Spleen (tissue), 11 donors: ENCODE results near the gene WDR33. TPM values are rescaled to one million over a fixed set of nuclear protein-coding genes. Genes with fewer than 3 reads are reported as not detected.

ENCODE experiments used
- DNase-seq: peaks from one replicate; pipeline ENCODE4 v3.0.0-alpha.2; 2020
- H3K27ac ChIP-seq, 8 donors: fragments of 200-600 bp; sonication (generic) in 7 of 8; 1 replicate in 4 of 8; 2 replicates in 4 of 8; pipeline versions ENCODE4 v1.5.0 to v1.8.0; 2016 to 2021; ENCODE audit warnings: inconsistent platforms in 4 of 8, mild to moderate bottlenecking in 4 of 8, moderate library complexity in 1 of 8
- H3K27me3 ChIP-seq, 7 donors: fragments of 200-600 bp; sonication (generic) in 6 of 7; replicated peaks in 1 of 7; 1 replicate in 4 of 7; 2 replicates in 3 of 7; pipeline versions ENCODE4 v1.5.0 to v1.8.0; 2016 to 2021; ENCODE audit warnings: inconsistent platforms in 3 of 7, mild to moderate bottlenecking in 1 of 7
- H3K36me3 ChIP-seq, 6 donors: fragments of 200-600 bp; sonication (generic) in 5 of 6; 1 replicate in 4 of 6; 2 replicates in 2 of 6; pipeline versions ENCODE4 v1.5.0 to v1.8.0; 2016 to 2021; ENCODE audit warnings: inconsistent platforms in 2 of 6
- H3K4me1 ChIP-seq, 6 donors: fragments of 200-600 bp; sonication (generic) in 5 of 6; 1 replicate in 3 of 6; 2 replicates in 3 of 6; pipeline versions ENCODE4 v1.5.0 to v1.8.0; 2016 to 2021; ENCODE audit warnings: inconsistent platforms in 3 of 6
- H3K4me3 ChIP-seq, 8 donors: fragments of 200-600 bp; sonication (generic) in 7 of 8; 1 replicate in 4 of 8; 2 replicates in 4 of 8; pipeline versions ENCODE4 v1.5.0 to v1.8.0; 2016 to 2021; ENCODE audit warnings: inconsistent platforms in 4 of 8, mild to moderate bottlenecking in 4 of 8, moderate library complexity in 2 of 8
- H3K9me3 ChIP-seq, 8 donors: fragments of 200-600 bp; sonication (generic) in 7 of 8; 1 replicate in 4 of 8; 2 replicates in 4 of 8; pipeline versions ENCODE4 v1.5.0 to v1.8.0; 2016 to 2021; ENCODE audit warnings: inconsistent platforms in 4 of 8
- CTCF ChIP-seq, 11 experiments: fragments of 200-600 bp in 7 of 11; fragments of 450-650 bp in 4 of 11; sonication (generic) in 4 of 11; IDR thresholded peaks in 8 of 11; conservative IDR thresholded peaks in 3 of 11; 1 replicate in 7 of 11; 2 replicates in 4 of 11; pipeline versions ENCODE4 v1.4.0 to v1.8.0; 2016 to 2021; ENCODE audit warnings: antibody characterized with exemption in 11 of 11, inconsistent platforms in 4 of 11, mild to moderate bottlenecking in 1 of 11
- POLR2A ChIP-seq, 3 donors: fragments of 450-650 bp; IDR thresholded peaks; one replicate each; pipeline ENCODE4 v1.5.1; 2017; ENCODE audit warnings: antibody characterized with exemption in 3 of 3, mild to moderate bottlenecking in 1 of 3
- POLR2AphosphoS5 ChIP-seq, 3 donors: sonication (generic); formaldehyde crosslinking; IDR thresholded peaks; one replicate each; pipeline ENCODE4 v1.5.1; 2017; ENCODE audit warnings: antibody characterized with exemption in 3 of 3
- WGBS, 5 donors: extraction: QIAGEN DNeasy Blood & Tissue Kit in 3 of 5; methylation state at CpG; one replicate each; pipeline versions ENCODE4 v1.1.5 to v1.1.7; 2013 to 2018; 5-methylcytosine and 5-hydroxymethylcytosine counted together
- intact Hi-C: fragments of 100-400 bp; cut with DNase I; formaldehyde crosslinking; loops from one replicate; pipeline ENCODE4 v1.15.0; 2023; ENCODE audit warnings: low total_unique reads
- polyA plus RNA-seq, 3 donors: library from polyadenylated mRNA; stranded (reverse); fragments of 200-250 nt; gene quantifications; one replicate each; pipeline ENCODE4 v1.2.1, GENCODE V29; 2013
- total RNA-seq, 7 donors: library from RNA; depleted of rRNA in 3 of 7; stranded (reverse); fragments of >200 nt in 3 of 7; fragmentation: NEBNext Ultra II Directional in 4 of 7; extraction: Animal tissue kit (Norgen Biotek cat#: 25700) in 4 of 7; gene quantifications; one replicate each; pipeline versions ENCODE4 v1.1.0 to v1.2.1, GENCODE V29; 2016 to 2021
- donor health status: healthy with polysubstance abuse.
- donor health status: DM: no; HTN: no; CAD: no; lungs with moderate emphysema.
- donor health status: DM: no; HTN: no; CAD: no.
- donor health status: Bipolar disorder and iron deficiency.
- donor health status: healthy.
- donor health status: DM: no; HTN: no; CAD: no.
- donor health status: DM: yes; HTN: yes; CAD: no.

The WDR33 gene
- total and polyA plus RNA-seq, 10 donors, result 15.4 to 85.3 (median 63.1) TPM

DNA sequence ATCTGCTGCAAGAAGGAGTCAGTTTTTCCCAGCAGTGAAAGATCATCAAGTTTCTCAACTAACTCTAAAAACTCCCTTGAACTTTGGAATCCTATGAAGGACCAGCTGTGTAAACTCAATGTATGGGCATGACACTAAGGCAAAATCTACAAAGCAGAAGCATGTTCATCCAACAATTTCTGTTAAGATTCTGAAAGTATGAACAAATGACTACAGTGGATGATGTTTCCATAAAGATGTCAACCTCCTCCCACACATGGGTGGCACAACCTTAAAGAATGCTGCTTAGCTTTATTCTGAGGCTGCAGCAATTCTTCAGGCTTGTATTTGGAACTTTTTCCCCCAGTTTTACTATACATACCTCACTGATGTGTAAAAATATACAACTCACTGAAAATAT is 47.2 kb downstream of the WDR33 start:
- no peaks in the 10 kb centered on the region for H3K9me3 ChIP-seq
- H3K4me1 ChIP-seq, result no peaks in the 10 kb centered on the region
- no peak overlapping the region for H3K27ac ChIP-seq
- peaks cover 3 to 100% (median 78%) of the 10 kb centered on the region in 6 donors for H3K36me3 ChIP-seq
- TF ChIP-seq POLR2AphosphoS5 (IDR thresholded peaks at IDR 0.05) (no peak), POLR2A (IDR thresholded peaks at IDR 0.05) (no peak)
- DNase-seq, result no peak
- intact Hi-C loops, result no loop called here
- no peak overlapping the region for H3K4me3 ChIP-seq
- no peaks in the 10 kb centered on the region for H3K27me3 ChIP-seq

DNA sequence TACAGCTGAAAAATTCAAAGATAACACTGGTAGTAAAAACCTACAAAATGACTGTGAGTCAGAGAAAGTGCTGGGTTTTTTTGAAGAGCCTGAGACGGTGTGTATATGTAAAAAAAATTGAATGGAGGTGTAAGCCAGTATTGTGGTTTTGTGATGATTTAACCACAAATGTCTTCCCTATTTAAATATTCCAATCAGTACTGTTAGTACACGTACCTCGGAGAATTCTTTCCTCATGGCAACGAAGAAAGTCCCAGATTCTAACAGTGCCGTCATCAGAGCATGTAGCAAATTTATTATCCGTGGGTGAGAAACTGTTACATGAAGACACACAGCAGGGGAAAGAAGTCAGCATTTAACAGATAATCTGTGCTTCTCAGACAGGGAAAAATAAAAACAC is 48.1 kb downstream of the WDR33 start:
- peaks cover 3 to 100% (median 71%) of the 10 kb centered on the region in 6 donors for H3K36me3 ChIP-seq
- DNase-seq, result no peak
- H3K4me1 ChIP-seq, result no peaks in the 10 kb centered on the region
- no peak overlapping the region for H3K27ac ChIP-seq
- TF ChIP-seq POLR2A (IDR thresholded peaks at IDR 0.05), result no peak
- TF ChIP-seq POLR2AphosphoS5 (IDR thresholded peaks at IDR 0.05), result no peak
- TF ChIP-seq CTCF (IDR thresholded peaks at IDR 0.05 in 8 of 11, conservative IDR thresholded peaks at IDR 0.05 in 3 of 11), result no peak
- 81 to 88% (median 87%) methylated on average over 6 of the region's 6 CpGs for WGBS, 5 donors
- H3K27me3 ChIP-seq, result no peaks in the 10 kb centered on the region
- no peak overlapping the region for H3K4me3 ChIP-seq
- intact Hi-C loops, result no loop called here
- no peaks in the 10 kb centered on the region for H3K9me3 ChIP-seq

- intact Hi-C loops, result no loop called here
- H3K27ac ChIP-seq, result no peak overlapping the region
- H3K36me3 ChIP-seq, result peaks cover 3 to 99% (median 67%) of the 10 kb centered on the region in 6 donors
- H3K27me3 ChIP-seq, result no peaks in the 10 kb centered on the region
- no peaks in the 10 kb centered on the region for H3K4me1 ChIP-seq
- no peak overlapping the region for H3K4me3 ChIP-seq
- no peak for TF ChIP-seq POLR2A (IDR thresholded peaks at IDR 0.05)
- no peak for TF ChIP-seq CTCF (IDR thresholded peaks at IDR 0.05 in 8 of 11, conservative IDR thresholded peaks at IDR 0.05 in 3 of 11)
- TF ChIP-seq POLR2AphosphoS5 (IDR thresholded peaks at IDR 0.05), result no peak
- H3K9me3 ChIP-seq, result no peaks in the 10 kb centered on the region
- DNase-seq, result no peak
- 91 to 99% (median 96%) methylated on average over 6 of the region's 6 CpGs for WGBS, 5 donors
These were observed 48.5 kb downstream of the WDR33 start for GRCh38 chr2:127762441-127762840.

DNA sequence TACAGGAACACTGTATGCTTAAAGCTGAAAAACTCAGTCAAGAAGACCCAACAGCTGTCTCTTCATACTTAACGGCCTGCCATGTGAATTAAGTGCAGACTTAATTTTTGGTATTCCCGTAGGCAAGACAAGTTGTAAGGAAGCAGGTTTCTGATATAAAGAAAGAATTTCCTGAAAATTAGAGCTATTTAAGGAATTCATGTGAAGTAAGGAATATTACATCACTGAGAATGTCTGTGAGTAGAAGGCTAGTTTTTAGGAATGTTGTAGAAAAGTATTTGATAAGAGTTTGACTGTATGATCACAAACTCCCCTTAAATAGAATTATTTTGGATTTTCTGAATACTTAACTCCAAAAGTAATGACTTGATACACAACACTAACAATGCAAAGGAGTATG is 51.0 kb downstream of the WDR33 start:
- Histone ChIP-seq H3K4me3 (no peak overlapping the region), H3K27ac (no peak overlapping the region), H3K9me3 (no peaks in the 10 kb centered on the region), H3K27me3 (no peaks in the 10 kb centered on the region), H3K4me1 (no peaks in the 10 kb centered on the region), H3K36me3 (peaks cover 0 to 98% (median 48%) of the 10 kb centered on the region in 6 donors)
- TF ChIP-seq POLR2A (IDR thresholded peaks at IDR 0.05) (no peak), POLR2AphosphoS5 (IDR thresholded peaks at IDR 0.05) (no peak), CTCF (IDR thresholded peaks at IDR 0.05 in 8 of 11, conservative IDR thresholded peaks at IDR 0.05 in 3 of 11) (no peak)
- DNase-seq, result no peak
- WGBS, 5 donors, result 91 to 97% (median 93%) methylated on average over 2 of the region's 2 CpGs
- intact Hi-C loops, result no loop called here

- Histone ChIP-seq H3K4me3 (no peak overlapping the region), H3K36me3 (peaks cover 0 to 70% (median 4%) of the 10 kb centered on the region in 6 donors), H3K4me1 (peaks cover 0 to 12% (median 9%) of the 10 kb centered on the region in 6 donors), H3K27me3 (no peaks in the 10 kb centered on the region), H3K27ac (no peak overlapping the region), H3K9me3 (no peaks in the 10 kb centered on the region)
- intact Hi-C loops, result no loop called here
- no peak for DNase-seq
- 72 to 83% (median 79%) methylated on average over 8 of the region's 8 CpGs for WGBS, 5 donors
- no peak for TF ChIP-seq POLR2A (IDR thresholded peaks at IDR 0.05)
- TF ChIP-seq POLR2AphosphoS5 (IDR thresholded peaks at IDR 0.05), result no peak
- no peak for TF ChIP-seq CTCF (IDR thresholded peaks at IDR 0.05 in 8 of 11, conservative IDR thresholded peaks at IDR 0.05 in 3 of 11)
These were observed 56.8 kb downstream of the WDR33 start for GRCh38 chr2:127754186-127754585.
